Measurements from ENCODE around the gene PDE11A.

Gene PDE11A

GRCh38 chr2:177759443-177759842 lies 313.1 kb downstream of the PDE11A start:
- DNase-seq (ENCODE audit: low read depth in 2 of 2) = no peak

GRCh38 chr2:177758591-177759371 lies 313.8 kb downstream of the PDE11A start:
- no peak for DNase-seq (ENCODE audit: low read depth in 2 of 2)

GRCh38 chr2:177756336-177756735 lies 316.2 kb downstream of the PDE11A start:
- DNase-seq (ENCODE audit: low read depth in 2 of 2) = no peak

GRCh38 chr2:177754492-177754873 lies 318.1 kb downstream of the PDE11A start:
- no peak for DNase-seq (ENCODE audit: low read depth in 2 of 2)

- DNase-seq (ENCODE audit: low read depth in 2 of 2) = no peak
Measured at GRCh38 chr2:177753682-177754491, 318.7 kb downstream of the PDE11A start.

- no peak for DNase-seq (ENCODE audit: low read depth in 2 of 2)
Measured at GRCh38 chr2:177748360-177748759, 324.2 kb downstream of the PDE11A start.

- DNase-seq (ENCODE audit: low read depth in 2 of 2) = no peak
Measured at GRCh38 chr2:177747384-177747783, 325.2 kb downstream of the PDE11A start.

GRCh38 chr2:177746358-177746757 lies 326.2 kb downstream of the PDE11A start:
- no peak for DNase-seq (ENCODE audit: low read depth in 2 of 2)

- DNase-seq (ENCODE audit: low read depth in 2 of 2) = no peak
Measured at GRCh38 chr2:177745531-177745930, 327.0 kb downstream of the PDE11A start.

GRCh38 chr2:177742851-177743250 lies 329.7 kb downstream of the PDE11A start:
- DNase-seq (ENCODE audit: low read depth in 2 of 2) = no peak

- no peak for DNase-seq (ENCODE audit: low read depth in 2 of 2)
Measured at GRCh38 chr2:177741866-177742265, 330.7 kb downstream of the PDE11A start.

GRCh38 chr2:177740700-177741099 lies 331.9 kb downstream of the PDE11A start:
- no peak for DNase-seq (ENCODE audit: low read depth in 2 of 2)

GRCh38 chr2:177738461-177739235 lies 333.9 kb downstream of the PDE11A start:
- DNase-seq (ENCODE audit: low read depth in 2 of 2) = no peak

GRCh38 chr2:177735318-177735803 lies 337.2 kb downstream of the PDE11A start:
- DNase-seq (ENCODE audit: low read depth in 2 of 2) = no peak

- no peak for DNase-seq (ENCODE audit: low read depth in 2 of 2)
Measured at GRCh38 chr2:177733322-177733855, 339.2 kb downstream of the PDE11A start.

GRCh38 chr2:177731384-177731783 lies 341.2 kb downstream of the PDE11A start:
- no peak for DNase-seq (ENCODE audit: low read depth in 2 of 2)

GRCh38 chr2:177730792-177731191 lies 341.8 kb downstream of the PDE11A start:
- DNase-seq (ENCODE audit: low read depth in 2 of 2) = no peak

- no peak for DNase-seq (ENCODE audit: low read depth in 2 of 2)
Measured at GRCh38 chr2:177730363-177730762, 342.2 kb downstream of the PDE11A start.

GRCh38 chr2:177728920-177729319 lies 343.7 kb downstream of the PDE11A start:
- no peak for DNase-seq (ENCODE audit: low read depth in 2 of 2)

- DNase-seq (ENCODE audit: low read depth in 2 of 2) = no peak
Measured at GRCh38 chr2:177728399-177728765, 344.2 kb downstream of the PDE11A start.

- DNase-seq (ENCODE audit: low read depth in 2 of 2) = no peak
Measured at GRCh38 chr2:177727577-177728398, 344.8 kb downstream of the PDE11A start.

Measured in stimulated activated CD8-positive, alpha-beta memory T cell treated with anti-CD3 and anti-CD28 coated beads, Interleukin-15, amount 100 ng/mL, for 48 hours (primary cell).